CD4-positive, alpha-beta T cell treated with Interleukin-1 beta for 1 hour (primary cell): ENCODE measurements around the gene EVA1C.
"Not testable (repeated sequence)": the region's sequence is repeated elsewhere in the genome, so short reads cannot be mapped to it uniquely, and the experiment has no call there.

Experiments
- DNase-seq, 2 donors: peaks; one replicate each; pipeline ENCODE4 v3.0.0-alpha.2; 2020 to 2022

EVA1C gene

GRCh38 chr21:32534113-32534512 lies 121.6 kb downstream of the EVA1C start:
- DNase-seq = no peak

DNA sequence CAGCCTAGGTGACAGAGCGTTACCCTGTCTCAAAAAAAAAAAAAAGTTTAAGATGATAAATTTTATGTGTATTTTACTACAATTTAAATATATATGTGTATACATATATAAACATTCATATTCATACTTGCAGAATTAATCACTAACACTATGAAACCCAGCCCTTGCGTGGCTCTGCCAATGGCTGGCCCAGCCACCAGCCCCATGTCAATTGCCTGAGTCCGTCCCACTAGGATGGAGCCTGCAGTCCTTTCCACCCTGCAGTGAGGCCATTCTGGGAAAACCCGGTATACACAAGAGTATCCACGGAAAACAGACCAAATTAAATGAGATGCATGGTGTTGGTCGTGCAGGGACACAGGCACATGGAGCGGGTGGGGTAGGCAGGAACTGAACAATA lies 123.1 kb downstream of the EVA1C start:
- DNase-seq = no peak

DNA sequence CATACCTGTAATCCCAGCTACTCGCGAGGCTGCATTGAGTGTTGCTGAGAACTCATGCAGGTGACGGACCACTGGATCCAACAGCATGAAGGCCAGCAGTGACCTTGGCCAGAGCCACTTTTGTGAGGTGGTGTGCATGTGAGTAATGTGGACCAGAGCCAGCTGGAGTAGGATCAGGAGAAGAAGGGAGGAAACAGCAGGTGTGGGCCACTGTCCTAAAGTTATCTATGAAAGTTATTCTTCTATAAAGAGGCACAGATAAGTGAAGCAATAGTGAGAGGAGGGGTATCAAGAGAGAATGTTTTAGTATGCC lies 125.0 kb downstream of the EVA1C start:
- DNase-seq = no peak

GRCh38 chr21:32538147-32538792 lies 125.8 kb downstream of the EVA1C start:
- peak; percentile 11 to 12 for DNase-seq

DNA sequence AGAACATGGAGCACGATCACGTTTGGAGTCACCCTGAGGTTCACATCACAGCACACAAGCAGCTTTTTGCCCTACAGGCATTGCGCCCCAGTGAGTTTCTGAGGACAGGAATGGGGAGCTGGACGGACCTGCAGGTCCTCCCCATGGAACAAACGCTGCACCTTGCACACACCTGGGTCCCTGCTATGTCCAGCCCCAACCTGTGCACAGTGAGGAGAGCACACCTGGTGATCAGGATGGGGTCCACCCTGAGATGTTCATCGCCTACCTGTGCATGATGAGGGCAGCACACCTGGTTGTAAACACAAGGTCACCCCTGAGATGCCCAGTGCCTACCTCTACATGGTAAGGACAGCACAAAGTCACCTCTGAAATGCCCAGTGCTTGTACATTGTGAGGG lies 126.9 kb downstream of the EVA1C start:
- no peak for DNase-seq

- not testable (repeated sequence) for DNase-seq
Measured at GRCh38 chr21:32543056-32543455, 130.6 kb downstream of the EVA1C start.

- no peak for DNase-seq
Measured at GRCh38 chr21:32543975-32544374, 131.5 kb downstream of the EVA1C start.

GRCh38 chr21:32544697-32545096 lies 132.2 kb downstream of the EVA1C start:
- no peak for DNase-seq

GRCh38 chr21:32545948-32546441 lies 133.5 kb downstream of the EVA1C start:
- DNase-seq = no peak

DNA sequence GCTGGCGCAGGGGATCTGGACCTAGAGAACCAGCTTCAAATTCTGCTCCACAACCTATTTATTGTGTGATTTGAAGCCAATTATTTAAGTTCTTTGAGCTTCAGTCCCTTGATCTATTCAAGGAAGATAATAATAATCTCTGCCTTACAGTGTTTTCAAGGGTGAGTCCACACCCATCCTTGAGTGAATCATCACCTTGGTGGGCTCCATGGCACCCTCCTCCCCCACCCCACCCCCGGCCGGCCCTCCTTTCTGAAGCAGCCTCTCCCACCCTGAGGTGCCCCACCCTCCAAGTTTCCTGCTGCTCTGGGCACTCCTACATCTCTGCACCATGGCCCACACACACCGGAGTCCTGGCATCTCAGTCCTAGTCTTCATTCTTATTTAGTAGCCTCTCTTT lies 134.5 kb downstream of the EVA1C start:
- DNase-seq = no peak

DNA sequence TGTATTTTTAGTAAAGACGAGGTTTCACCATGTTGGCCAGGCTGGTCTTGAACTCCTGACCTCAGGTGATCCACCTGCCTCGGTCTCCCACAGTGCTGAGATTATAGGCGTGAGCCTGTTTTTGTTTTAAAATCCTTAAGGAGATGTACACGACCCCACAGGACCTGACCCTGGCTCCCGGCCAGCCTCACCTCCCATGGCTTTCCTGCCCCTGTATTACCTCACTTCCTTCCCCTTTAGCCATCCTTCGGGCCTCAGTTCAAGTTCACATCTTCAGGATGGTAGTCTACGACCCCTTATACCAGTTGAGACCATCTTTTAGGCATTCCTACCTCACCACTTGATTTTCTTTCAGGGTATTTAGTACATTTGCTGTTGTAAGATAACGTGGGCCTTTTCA lies 136.5 kb downstream of the EVA1C start:
- DNase-seq = no peak

GRCh38 chr21:32549440-32549839 lies 136.9 kb downstream of the EVA1C start:
- DNase-seq = no peak

DNA sequence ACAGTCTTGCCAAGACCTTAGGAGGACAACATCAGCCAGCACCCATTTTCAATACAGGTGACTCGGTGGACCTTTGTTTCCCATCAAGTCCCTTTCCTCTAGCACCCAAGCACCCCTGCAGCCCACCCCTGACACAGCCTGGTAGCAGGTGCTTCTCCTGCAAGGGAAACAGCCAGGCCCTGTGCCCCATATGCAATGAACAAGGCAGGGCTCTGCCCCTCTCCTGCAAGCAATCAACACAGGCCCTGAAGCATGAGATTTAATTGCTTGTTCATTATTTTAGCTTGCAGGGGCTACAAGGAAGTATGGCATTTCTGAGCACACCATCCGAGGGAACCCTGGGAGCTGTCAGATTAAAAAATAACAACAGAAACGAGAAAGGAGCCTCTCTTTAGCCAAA lies 137.4 kb downstream of the EVA1C start:
- no peak for DNase-seq

- DNase-seq = no peak
Measured at GRCh38 chr21:32554832-32555638, 142.5 kb downstream of the EVA1C start.

- no peak for DNase-seq
Measured at GRCh38 chr21:32558106-32558505, 145.6 kb downstream of the EVA1C start.

GRCh38 chr21:32559006-32559610 lies 146.6 kb downstream of the EVA1C start:
- DNase-seq = no peak

- no peak for DNase-seq
Measured at GRCh38 chr21:32560896-32561295, 148.4 kb downstream of the EVA1C start.

DNA sequence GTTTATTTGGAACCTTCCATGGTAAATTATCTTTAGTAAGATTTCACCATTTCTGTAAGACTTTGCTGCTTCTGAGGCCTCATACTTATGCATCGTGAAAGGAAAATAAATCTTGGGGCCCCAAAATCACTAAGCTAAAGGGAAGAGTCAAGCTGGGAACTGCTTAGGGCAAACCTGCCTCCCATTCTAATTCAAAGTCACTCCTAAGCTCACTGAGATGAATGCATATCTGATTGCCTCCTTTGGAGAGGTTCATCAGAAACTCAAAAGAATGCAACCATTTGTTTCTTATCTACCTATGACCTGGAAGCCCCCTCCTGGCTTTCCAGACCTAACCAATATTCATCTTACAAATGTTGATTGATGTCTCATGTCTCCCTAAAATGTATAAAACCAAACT lies 149.0 kb downstream of the EVA1C start:
- DNase-seq = not testable (repeated sequence)

DNA sequence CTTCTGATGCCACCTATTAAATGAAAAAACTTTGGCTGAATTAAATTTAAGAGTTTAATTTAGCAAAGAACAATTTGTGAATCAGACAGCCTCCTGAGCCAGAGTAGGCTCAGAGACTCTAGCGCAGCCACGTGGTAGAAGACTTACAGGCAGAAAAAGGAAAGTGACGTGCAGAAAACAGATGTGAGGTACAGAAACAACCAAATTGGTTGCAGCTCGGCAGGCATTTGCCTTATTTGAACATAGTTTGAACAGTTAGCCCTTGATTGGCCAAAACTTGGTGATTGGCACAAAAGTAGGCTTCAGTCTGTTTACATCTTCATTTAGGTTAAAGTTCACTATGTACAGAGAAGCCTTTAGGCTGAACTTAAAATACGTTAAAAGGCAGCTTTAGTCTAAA lies 149.9 kb downstream of the EVA1C start:
- DNase-seq = no peak

DNA sequence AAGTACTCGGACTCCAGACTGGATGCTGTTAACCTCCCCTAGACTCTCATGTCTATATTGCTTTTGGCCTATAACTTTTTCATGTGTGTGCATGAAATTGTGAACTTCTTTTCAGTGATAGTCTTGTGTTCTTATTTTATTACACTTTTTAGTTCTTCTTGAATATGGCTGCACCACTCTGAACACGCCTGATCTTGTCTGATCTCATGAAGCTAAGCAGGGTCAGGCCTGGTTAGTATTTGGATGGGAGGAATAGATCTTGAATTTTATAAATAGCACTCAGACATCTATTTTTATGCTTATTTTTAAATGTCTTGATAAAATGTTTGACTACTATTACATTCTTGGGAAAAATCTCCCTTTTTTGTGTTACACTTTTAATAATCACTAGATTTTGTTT lies 150.4 kb downstream of the EVA1C start:
- DNase-seq = no peak
